22Rv1 (cell line): ENCODE results near the gene SWT1.

Source experiments
- ZFX ChIP-seq: fragments of 450-650 bp; IDR thresholded peaks from 2 replicates; pipeline ENCODE4 v1.6.1; 2017; ENCODE audit warnings: antibody characterized with exemption, borderline replicate concordance
- TF ChIP-seq, protein P1 (sequence below): fragments of 450-650 bp; IDR thresholded peaks from 2 replicates; pipeline ENCODE4 v1.5.1; 2017; ENCODE audit warnings: mild to moderate bottlenecking

DNA sequence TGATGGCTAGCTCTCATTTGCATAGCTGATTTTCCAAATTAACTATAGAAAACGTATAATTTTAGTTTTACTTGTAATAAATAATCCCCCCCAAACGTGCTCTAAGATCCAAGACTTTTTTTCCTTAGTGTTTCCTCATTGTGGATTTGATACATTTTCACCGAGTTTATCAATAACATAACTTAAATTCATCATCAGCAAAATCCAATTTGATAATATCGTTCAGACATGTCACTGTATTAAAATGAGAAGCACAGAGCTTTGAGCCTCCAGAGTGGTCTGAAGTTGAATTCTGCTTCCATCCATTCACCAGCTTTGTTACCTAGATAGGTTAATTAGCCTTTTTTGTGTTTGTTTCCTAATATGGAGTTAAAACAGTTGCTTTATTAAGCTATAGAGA lies 108.3 kb downstream of the SWT1 start:
- TF ChIP-seq, protein P1, sequence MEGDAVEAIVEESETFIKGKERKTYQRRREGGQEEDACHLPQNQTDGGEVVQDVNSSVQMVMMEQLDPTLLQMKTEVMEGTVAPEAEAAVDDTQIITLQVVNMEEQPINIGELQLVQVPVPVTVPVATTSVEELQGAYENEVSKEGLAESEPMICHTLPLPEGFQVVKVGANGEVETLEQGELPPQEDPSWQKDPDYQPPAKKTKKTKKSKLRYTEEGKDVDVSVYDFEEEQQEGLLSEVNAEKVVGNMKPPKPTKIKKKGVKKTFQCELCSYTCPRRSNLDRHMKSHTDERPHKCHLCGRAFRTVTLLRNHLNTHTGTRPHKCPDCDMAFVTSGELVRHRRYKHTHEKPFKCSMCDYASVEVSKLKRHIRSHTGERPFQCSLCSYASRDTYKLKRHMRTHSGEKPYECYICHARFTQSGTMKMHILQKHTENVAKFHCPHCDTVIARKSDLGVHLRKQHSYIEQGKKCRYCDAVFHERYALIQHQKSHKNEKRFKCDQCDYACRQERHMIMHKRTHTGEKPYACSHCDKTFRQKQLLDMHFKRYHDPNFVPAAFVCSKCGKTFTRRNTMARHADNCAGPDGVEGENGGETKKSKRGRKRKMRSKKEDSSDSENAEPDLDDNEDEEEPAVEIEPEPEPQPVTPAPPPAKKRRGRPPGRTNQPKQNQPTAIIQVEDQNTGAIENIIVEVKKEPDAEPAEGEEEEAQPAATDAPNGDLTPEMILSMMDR, result no peak
- TF ChIP-seq ZFX, result no peak
